ENCODE data around the gene DOCK3.

- TF ChIP-seq CTCF (IDR thresholded peaks at IDR 0.05): no peak
- no peak for TF ChIP-seq POLR2AphosphoS5 (IDR thresholded peaks at IDR 0.05)
- TF ChIP-seq EP300 (IDR thresholded peaks at IDR 0.05): no peak
Measured at GRCh38 chr3:50912746-50913145, 238.0 kb downstream of the DOCK3 start.

Data from gastroesophageal sphincter (tissue), 3 donors.